Smooth muscle cell of the brain vasculature (primary cell): ENCODE measurements around the gene ITM2B.
"Not testable (repeated sequence)": the region's sequence is repeated elsewhere in the genome, so short reads cannot be mapped to it uniquely, and the experiment has no call there.

Experiments used
- DNase-seq: peaks from one replicate; pipeline ENCODE4 v3.0.0-alpha.2; 2012; ENCODE audit warnings: low read depth, low spot score

Gene ITM2B

GRCh38 chr13:48233046-48233888, at the start of gene ITM2B:
ITM2B (plus strand) TSS chr13:48233206; CDS start chr13:48233361, 155 bp downstream.
- DNase-seq, result no peak

- no peak for DNase-seq
Observed at GRCh38 chr13:48184260-48184659, 48.7 kb upstream of the ITM2B start.

GRCh38 chr13:48185018-48185417, 48.0 kb upstream of the ITM2B start:
- no peak for DNase-seq

- DNase-seq, result no peak
Observed at GRCh38 chr13:48186722-48187121, 46.3 kb upstream of the ITM2B start.

GRCh38 chr13:48188131-48188530, 44.9 kb upstream of the ITM2B start:
- DNase-seq, result no peak

- DNase-seq, result no peak
Observed at GRCh38 chr13:48188601-48189000, 44.4 kb upstream of the ITM2B start.

- no peak for DNase-seq
Observed at GRCh38 chr13:48189171-48189570, 43.8 kb upstream of the ITM2B start.

GRCh38 chr13:48192411-48192935, 40.5 kb upstream of the ITM2B start:
- no peak for DNase-seq

- DNase-seq, result no peak
Observed at GRCh38 chr13:48194379-48194754, 38.6 kb upstream of the ITM2B start.

- no peak for DNase-seq
Observed at GRCh38 chr13:48199404-48199946, 33.5 kb upstream of the ITM2B start.

- no peak for DNase-seq
Observed at GRCh38 chr13:48201044-48201443, 32.0 kb upstream of the ITM2B start.

GRCh38 chr13:48207207-48207606, 25.8 kb upstream of the ITM2B start:
- not testable (repeated sequence) for DNase-seq

GRCh38 chr13:48210178-48210577, 22.8 kb upstream of the ITM2B start:
- DNase-seq, result no peak

GRCh38 chr13:48214519-48215121, 18.4 kb upstream of the ITM2B start:
- no peak for DNase-seq

GRCh38 chr13:48215511-48216203, 17.3 kb upstream of the ITM2B start:
- not testable (repeated sequence) for DNase-seq

- no peak for DNase-seq
Observed at GRCh38 chr13:48216204-48216711, 16.7 kb upstream of the ITM2B start.

GRCh38 chr13:48220592-48220980, 12.4 kb upstream of the ITM2B start:
- no peak for DNase-seq

- DNase-seq, result no peak
Observed at GRCh38 chr13:48220981-48221685, 11.9 kb upstream of the ITM2B start.

GRCh38 chr13:48221686-48222187, 11.3 kb upstream of the ITM2B start:
- DNase-seq, result no peak

- no peak for DNase-seq
Observed at GRCh38 chr13:48222358-48223301, 10.4 kb upstream of the ITM2B start.
